Liver (tissue), 9 donors: ENCODE results near the gene ZNF280B. TPM values are rescaled to one million over a fixed set of nuclear protein-coding genes. Genes with fewer than 3 reads are reported as not detected.
"Not testable (repeated sequence)": the region's sequence is repeated elsewhere in the genome, so short reads cannot be mapped to it uniquely, and the experiment has no call there.

ENCODE experiments used
- DNase-seq: peaks from one replicate; pipeline ENCODE4 v3.0.0-alpha.2; 2017; ENCODE audit warnings: low spot score
- H3K27ac ChIP-seq, 2 donors: one replicate each; pipeline ENCODE4 v1.7.0; 2013; ENCODE audit warnings: inconsistent platforms in 2 of 2, low read length in 2 of 2, control low read depth in 1 of 2, low read depth in 1 of 2, mild to moderate bottlenecking in 1 of 2
- H3K27me3 ChIP-seq, 4 donors: one replicate each; pipeline versions ENCODE4 v1.6.1 to v1.7.0; 2013; ENCODE audit warnings: low read length in 3 of 4, inconsistent platforms in 1 of 4, mild to moderate bottlenecking in 1 of 4, moderate library complexity in 1 of 4; ENCODE audit not compliant: control insufficient read depth in 4 of 4, insufficient read depth in 4 of 4
- H3K36me3 ChIP-seq, 4 donors: one replicate each; pipeline versions ENCODE4 v1.6.1 to v1.7.0; 2013; ENCODE audit warnings: low read length in 3 of 4, mild to moderate bottlenecking in 3 of 4, low read depth in 1 of 4, moderate library complexity in 1 of 4; ENCODE audit not compliant: control insufficient read depth in 4 of 4, insufficient read depth in 3 of 4
- H3K4me1 ChIP-seq, 4 donors: one replicate each; pipeline versions ENCODE4 v1.6.1 to v1.7.0; 2013; ENCODE audit warnings: low read length in 3 of 4, mild to moderate bottlenecking in 3 of 4, moderate library complexity in 1 of 4; ENCODE audit not compliant: control insufficient read depth in 4 of 4, insufficient read depth in 4 of 4
- H3K4me3 ChIP-seq, 3 donors: one replicate each; pipeline versions ENCODE4 v1.6.1 to v1.7.0; 2013; ENCODE audit warnings: low read length in 3 of 3, control low read depth in 1 of 3, low read depth in 1 of 3, mild to moderate bottlenecking in 1 of 3
- H3K9ac ChIP-seq, 2 donors: one replicate each; pipeline ENCODE4 v1.7.0; 2013; ENCODE audit warnings: low read length in 2 of 2, mild to moderate bottlenecking in 2 of 2, moderate library complexity in 2 of 2, control low read depth in 1 of 2, low read depth in 1 of 2
- H3K9me3 ChIP-seq, 4 donors: one replicate each; pipeline versions ENCODE4 v1.6.1 to v1.7.0; 2013; ENCODE audit warnings: low read length in 3 of 4; ENCODE audit not compliant: control insufficient read depth in 4 of 4
- EGR1 ChIP-seq, 2 donors: IDR thresholded peaks; 2 replicates each; pipeline ENCODE4 v1.6.1; 2016 to 2018; ENCODE audit warnings: antibody characterized with exemption in 2 of 2, low read depth in 2 of 2
- FOXA2 ChIP-seq: IDR thresholded peaks from 2 replicates; pipeline ENCODE4 v1.6.1; 2016; ENCODE audit warnings: antibody characterized with exemption
- HNF4A ChIP-seq, 2 donors: conservative IDR thresholded peaks; 2 replicates each; pipeline ENCODE4 v1.6.1; 2016; ENCODE audit warnings: antibody characterized with exemption in 2 of 2, mild to moderate bottlenecking in 2 of 2
- HNF4G ChIP-seq: IDR thresholded peaks from 2 replicates; pipeline ENCODE4 v1.6.1; 2016; ENCODE audit warnings: antibody characterized with exemption
- JUND ChIP-seq, 2 donors: IDR thresholded peaks; 2 replicates each; pipeline ENCODE4 v1.6.1; 2016; ENCODE audit warnings: antibody characterized with exemption in 2 of 2
- RAD21 ChIP-seq, 2 donors: IDR thresholded peaks; 2 replicates each; pipeline ENCODE4 v1.6.1; 2016; ENCODE audit warnings: antibody characterized with exemption in 2 of 2, mild to moderate bottlenecking in 2 of 2
- RXRA ChIP-seq, 2 donors: IDR thresholded peaks; 2 replicates each; pipeline ENCODE4 v1.6.1; 2017 to 2018; ENCODE audit warnings: antibody characterized with exemption in 2 of 2, mild to moderate bottlenecking in 1 of 2
- TAF1 ChIP-seq: conservative IDR thresholded peaks from 2 replicates; pipeline ENCODE4 v1.6.1; 2016; ENCODE audit warnings: antibody characterized with exemption, mild to moderate bottlenecking
- YY1 ChIP-seq: IDR thresholded peaks from 2 replicates; pipeline ENCODE4 v1.6.1; 2016; ENCODE audit warnings: antibody characterized with exemption, mild to moderate bottlenecking
- WGBS: extraction: QIAGEN DNeasy Blood & Tissue Kit; methylation state at CpG from one replicate; pipeline ENCODE4 v1.1.7; 2013; 5-methylcytosine and 5-hydroxymethylcytosine counted together
- polyA plus RNA-seq, 2 donors: library from polyadenylated mRNA; stranded (reverse) in 1 of 2; unstranded in 1 of 2; fragments of 200-250 nt in 1 of 2; fragments of >200 nt in 1 of 2; fragmentation: Nextera tagmentation in 1 of 2; extraction: Ambion mirVana in 1 of 2; gene quantifications; one replicate each; pipeline versions ENCODE4 v1.2.1 to v1.2.3, GENCODE V29; 2013 to 2015
- total RNA-seq, 2 donors: library from RNA; depleted of rRNA; stranded (reverse); fragments of >200 nt; gene quantifications; one replicate each; pipeline ENCODE4 v1.2.3, GENCODE V29; 2014
- TF ChIP-seq, protein P1 (sequence below): IDR thresholded peaks from 2 replicates; pipeline ENCODE4 v1.6.1; 2016; ENCODE audit warnings: antibody characterized with exemption, mild to moderate bottlenecking
- TF ChIP-seq, protein P2 (sequence below): IDR thresholded peaks from 2 replicates; pipeline ENCODE4 v1.6.1; 2016; ENCODE audit warnings: antibody characterized with exemption
- TF ChIP-seq, protein P3 (sequence below): IDR thresholded peaks from 2 replicates; pipeline ENCODE4 v1.6.1; 2016; ENCODE audit warnings: antibody characterized with exemption
- TF ChIP-seq, protein P4 (sequence below): IDR thresholded peaks from 2 replicates; pipeline ENCODE4 v1.6.1; 2016; ENCODE audit warnings: antibody characterized with exemption
- donor health status: healthy.
- donor health status: healthy.
- donor health status: healthy.
- donor health status: healthy.
- donor health status: healthy.

ZNF280B gene
- total and polyA plus RNA-seq, 4 donors, result 0.03 to 0.84 (median 0.06) TPM

DNA sequence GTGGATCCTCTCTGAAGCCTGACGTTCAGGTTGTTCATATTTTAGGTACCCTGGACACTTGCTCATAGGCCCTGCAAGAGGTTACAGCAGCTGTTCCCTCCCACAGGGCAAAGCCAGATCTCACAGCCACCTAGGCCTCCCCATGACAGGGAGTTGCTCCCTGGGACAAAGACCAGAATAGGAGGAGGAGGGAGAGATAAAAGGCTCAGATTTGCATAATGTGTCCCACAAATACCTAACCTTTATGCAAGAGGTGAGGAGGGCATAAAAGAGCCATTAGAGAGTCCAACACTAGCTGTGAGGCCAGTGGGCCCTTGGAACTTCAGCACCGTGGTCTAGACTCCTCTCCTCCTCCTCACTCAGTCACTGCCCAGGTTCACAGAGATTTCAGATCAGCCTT is 33.8 kb downstream of the ZNF280B start:
- Histone ChIP-seq H3K36me3 (no peaks in the 10 kb centered on the region), H3K9ac (no peak overlapping the region), H3K4me1 (no peaks in the 10 kb centered on the region), H3K4me3 (no peak overlapping the region), H3K27me3 (no peaks in the 10 kb centered on the region), H3K9me3 (no peaks in the 10 kb centered on the region), H3K27ac (no peak overlapping the region)
- WGBS, result 75% methylated on average over 2 of the region's 2 CpGs
- TF ChIP-seq, protein P1, sequence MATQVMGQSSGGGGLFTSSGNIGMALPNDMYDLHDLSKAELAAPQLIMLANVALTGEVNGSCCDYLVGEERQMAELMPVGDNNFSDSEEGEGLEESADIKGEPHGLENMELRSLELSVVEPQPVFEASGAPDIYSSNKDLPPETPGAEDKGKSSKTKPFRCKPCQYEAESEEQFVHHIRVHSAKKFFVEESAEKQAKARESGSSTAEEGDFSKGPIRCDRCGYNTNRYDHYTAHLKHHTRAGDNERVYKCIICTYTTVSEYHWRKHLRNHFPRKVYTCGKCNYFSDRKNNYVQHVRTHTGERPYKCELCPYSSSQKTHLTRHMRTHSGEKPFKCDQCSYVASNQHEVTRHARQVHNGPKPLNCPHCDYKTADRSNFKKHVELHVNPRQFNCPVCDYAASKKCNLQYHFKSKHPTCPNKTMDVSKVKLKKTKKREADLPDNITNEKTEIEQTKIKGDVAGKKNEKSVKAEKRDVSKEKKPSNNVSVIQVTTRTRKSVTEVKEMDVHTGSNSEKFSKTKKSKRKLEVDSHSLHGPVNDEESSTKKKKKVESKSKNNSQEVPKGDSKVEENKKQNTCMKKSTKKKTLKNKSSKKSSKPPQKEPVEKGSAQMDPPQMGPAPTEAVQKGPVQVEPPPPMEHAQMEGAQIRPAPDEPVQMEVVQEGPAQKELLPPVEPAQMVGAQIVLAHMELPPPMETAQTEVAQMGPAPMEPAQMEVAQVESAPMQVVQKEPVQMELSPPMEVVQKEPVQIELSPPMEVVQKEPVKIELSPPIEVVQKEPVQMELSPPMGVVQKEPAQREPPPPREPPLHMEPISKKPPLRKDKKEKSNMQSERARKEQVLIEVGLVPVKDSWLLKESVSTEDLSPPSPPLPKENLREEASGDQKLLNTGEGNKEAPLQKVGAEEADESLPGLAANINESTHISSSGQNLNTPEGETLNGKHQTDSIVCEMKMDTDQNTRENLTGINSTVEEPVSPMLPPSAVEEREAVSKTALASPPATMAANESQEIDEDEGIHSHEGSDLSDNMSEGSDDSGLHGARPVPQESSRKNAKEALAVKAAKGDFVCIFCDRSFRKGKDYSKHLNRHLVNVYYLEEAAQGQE, result no peak
- TF ChIP-seq, protein P2, sequence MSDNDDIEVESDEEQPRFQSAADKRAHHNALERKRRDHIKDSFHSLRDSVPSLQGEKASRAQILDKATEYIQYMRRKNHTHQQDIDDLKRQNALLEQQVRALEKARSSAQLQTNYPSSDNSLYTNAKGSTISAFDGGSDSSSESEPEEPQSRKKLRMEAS, result no peak
- TF ChIP-seq RAD21 (IDR thresholded peaks at IDR 0.05), result no peak
- TF ChIP-seq RXRA (IDR thresholded peaks at IDR 0.05), result no peak
- TF ChIP-seq EGR1 (IDR thresholded peaks at IDR 0.05; ENCODE audit: low read depth in 2 of 2), result no peak
- TF ChIP-seq TAF1, result no peak
- TF ChIP-seq HNF4G, result no peak
- DNase-seq, result no peak

DNA sequence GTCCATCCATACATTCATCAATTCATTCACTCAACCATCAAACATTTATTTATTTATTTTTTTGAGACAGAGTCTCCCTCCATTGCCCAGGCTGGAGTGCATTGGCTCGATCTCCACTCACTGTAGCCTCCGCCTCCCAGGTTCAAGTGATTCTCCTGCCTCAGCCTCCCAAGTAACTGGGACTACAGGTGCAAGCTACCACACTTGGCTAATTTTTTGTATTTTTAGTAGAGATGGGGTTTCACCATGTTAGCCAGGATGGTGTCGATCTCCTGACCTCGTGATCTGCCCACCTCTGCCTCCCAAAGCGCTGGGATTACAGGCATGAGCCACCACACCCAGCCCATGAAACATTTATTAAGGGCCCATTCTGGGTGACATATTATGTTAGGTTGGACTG is 37.4 kb downstream of the ZNF280B start:
- not testable (repeated sequence) for H3K4me3 ChIP-seq, H3K27ac ChIP-seq, H3K9me3 ChIP-seq, H3K27me3 ChIP-seq, DNase-seq, H3K9ac ChIP-seq, H3K36me3 ChIP-seq, H3K4me1 ChIP-seq
- 72% methylated on average over 5 of the region's 5 CpGs for WGBS

DNA sequence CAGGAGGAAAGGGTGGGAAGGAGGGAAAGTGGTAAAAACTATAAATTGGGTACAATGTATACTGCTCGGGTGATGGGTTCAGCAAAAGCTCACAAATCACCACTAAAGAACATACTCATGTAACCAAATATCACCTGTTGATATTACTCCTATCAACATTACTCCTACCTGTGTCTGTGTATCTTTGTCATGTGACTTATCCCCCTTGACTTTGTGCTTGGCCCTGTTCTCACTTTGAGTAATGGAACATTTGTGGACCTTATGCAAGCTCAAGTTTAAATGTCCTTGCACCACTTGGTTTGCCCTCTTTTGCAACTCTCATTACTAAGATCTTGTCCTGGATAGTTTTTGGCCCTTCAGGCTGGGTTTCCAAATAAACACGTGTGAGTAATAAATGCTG is 39.0 kb downstream of the ZNF280B start:
- Histone ChIP-seq H3K27me3 (no peaks in the 10 kb centered on the region), H3K36me3 (no peaks in the 10 kb centered on the region), H3K9me3 (peaks cover 0 to 5% (median 0%) of the 10 kb centered on the region in 4 donors), H3K4me1 (no peaks in the 10 kb centered on the region), H3K9ac (no peak overlapping the region), H3K27ac (no peak overlapping the region), H3K4me3 (no peak overlapping the region)
- TF ChIP-seq FOXA2 (no peak), JUND (IDR thresholded peaks at IDR 0.05) (no peak), HNF4A (conservative IDR thresholded peaks at IDR 0.05) (no peak), YY1 (no peak)
- TF ChIP-seq, protein P3, sequence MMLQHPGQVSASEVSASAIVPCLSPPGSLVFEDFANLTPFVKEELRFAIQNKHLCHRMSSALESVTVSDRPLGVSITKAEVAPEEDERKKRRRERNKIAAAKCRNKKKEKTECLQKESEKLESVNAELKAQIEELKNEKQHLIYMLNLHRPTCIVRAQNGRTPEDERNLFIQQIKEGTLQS, result no peak
- TF ChIP-seq, protein P4, sequence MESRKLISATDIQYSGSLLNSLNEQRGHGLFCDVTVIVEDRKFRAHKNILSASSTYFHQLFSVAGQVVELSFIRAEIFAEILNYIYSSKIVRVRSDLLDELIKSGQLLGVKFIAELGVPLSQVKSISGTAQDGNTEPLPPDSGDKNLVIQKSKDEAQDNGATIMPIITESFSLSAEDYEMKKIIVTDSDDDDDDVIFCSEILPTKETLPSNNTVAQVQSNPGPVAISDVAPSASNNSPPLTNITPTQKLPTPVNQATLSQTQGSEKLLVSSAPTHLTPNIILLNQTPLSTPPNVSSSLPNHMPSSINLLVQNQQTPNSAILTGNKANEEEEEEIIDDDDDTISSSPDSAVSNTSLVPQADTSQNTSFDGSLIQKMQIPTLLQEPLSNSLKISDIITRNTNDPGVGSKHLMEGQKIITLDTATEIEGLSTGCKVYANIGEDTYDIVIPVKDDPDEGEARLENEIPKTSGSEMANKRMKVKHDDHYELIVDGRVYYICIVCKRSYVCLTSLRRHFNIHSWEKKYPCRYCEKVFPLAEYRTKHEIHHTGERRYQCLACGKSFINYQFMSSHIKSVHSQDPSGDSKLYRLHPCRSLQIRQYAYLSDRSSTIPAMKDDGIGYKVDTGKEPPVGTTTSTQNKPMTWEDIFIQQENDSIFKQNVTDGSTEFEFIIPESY, result no peak
- no peak for DNase-seq
- 62% methylated on average over 2 of the region's 2 CpGs for WGBS

DNA sequence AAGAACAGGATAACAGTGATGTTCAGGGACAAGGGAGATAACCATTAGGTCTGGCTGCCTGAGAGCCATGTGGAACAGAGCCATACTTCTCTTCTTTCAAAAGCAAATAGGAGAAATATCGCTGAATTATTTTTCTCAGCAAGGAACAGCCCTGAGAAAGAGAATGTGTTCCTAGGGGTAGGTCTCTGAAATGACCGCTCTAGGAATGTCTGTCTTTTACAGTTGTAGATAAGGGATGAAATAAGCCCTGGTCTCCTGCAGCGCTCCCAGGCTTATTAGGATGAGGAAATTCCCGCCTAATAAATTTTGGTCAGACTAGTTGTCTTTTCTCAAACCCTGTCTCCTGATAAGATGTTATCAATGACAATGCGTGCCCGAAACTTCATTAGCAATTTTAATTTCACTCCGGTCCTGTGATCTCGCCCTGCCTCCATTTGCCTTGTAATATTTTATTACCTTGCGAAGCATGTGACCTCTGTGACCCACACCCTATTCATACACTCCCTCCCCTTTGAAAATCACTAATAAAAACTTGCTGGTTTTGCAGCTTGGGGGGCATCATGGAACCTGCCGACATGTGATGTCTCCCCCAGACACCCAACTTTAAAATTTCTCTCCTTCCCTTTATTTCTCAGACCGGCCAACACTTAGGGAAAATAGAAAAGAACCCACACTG is 39.6 kb downstream of the ZNF280B start:
- not testable (repeated sequence) for H3K36me3 ChIP-seq, H3K4me3 ChIP-seq, H3K4me1 ChIP-seq, DNase-seq, H3K27ac ChIP-seq, H3K27me3 ChIP-seq, H3K9me3 ChIP-seq, H3K9ac ChIP-seq
- WGBS, result 84% methylated on average over 11 of the region's 11 CpGs
